NK-92 treated with Interleukin-12 subunit alpha and Interleukin-12 subunit beta, amount 100 ng/mL, for 24 hours (cell line): ENCODE measurements around the gene KIF3A.

Experiments used
- DNase-seq: peaks from one replicate; lab custom pipeline; 2025; lab: John Stamatoyannopoulos, UW

Gene KIF3A

GRCh38 chr5:132770476-132771159 lies 33.3 kb upstream of the KIF3A start:
- DNase-seq = no peak

GRCh38 chr5:132768485-132768868 lies 31.1 kb upstream of the KIF3A start:
- no peak for DNase-seq

DNA sequence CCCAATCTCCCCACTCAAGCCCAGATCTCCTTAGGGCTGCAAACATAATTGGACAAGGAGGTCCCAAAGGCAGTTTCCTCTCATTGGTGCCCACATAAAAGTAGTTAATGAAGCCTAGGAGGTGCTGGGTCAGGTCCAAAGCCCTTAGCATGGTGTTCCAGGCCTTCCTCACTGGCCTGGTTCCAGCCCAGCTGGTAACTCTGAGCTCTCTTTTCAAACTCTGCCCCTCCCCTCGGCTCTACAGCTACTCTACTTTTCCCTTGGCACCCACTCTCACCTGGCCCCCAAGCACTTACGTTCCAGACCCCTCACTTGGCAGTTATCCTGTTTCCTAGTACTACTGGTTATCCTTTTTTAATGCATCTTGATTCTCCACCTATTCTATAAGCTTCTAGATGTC lies 29.8 kb upstream of the KIF3A start:
- DNase-seq = no peak

GRCh38 chr5:132766806-132767055 lies 29.4 kb upstream of the KIF3A start:
- no peak for DNase-seq

DNA sequence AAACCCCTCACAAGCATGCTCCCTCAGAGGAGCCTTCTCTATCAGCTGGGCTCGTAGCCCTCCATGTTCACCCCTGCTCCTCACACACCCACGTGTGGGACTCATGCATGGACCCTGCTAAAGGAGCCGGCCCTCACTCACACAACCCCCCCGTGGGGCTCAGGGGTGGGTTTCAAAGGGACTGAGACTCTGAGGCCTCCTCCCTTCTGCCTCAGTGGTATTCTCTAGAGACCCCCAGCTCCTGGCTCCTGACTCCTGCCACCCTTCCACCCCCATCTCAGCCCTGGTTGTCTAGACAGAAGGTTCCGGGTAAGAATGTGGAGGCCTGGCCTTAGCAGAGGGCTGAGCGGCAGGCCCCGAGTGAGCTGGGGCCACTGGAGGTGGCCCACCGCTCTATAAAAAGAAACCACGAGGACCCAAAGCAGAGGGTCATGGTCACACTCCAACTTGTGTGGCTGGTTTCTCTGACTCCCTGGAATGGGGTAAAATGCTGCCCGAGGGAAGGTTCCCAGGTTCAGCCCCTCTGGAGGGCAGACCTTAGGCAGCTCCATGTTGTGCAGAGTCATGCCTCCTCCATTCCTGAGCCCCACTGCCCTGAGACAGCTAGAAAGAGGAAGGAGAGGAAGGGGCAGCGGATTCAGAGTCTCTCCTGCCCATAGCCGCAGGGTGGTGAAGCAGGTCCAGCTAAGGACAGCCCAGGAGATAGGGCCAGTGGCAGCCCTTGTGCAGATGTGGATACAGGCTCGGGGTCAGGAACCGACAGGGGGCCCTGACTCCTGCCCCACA lies 28.9 kb upstream of the KIF3A start:
- DNase-seq = no peak

DNA sequence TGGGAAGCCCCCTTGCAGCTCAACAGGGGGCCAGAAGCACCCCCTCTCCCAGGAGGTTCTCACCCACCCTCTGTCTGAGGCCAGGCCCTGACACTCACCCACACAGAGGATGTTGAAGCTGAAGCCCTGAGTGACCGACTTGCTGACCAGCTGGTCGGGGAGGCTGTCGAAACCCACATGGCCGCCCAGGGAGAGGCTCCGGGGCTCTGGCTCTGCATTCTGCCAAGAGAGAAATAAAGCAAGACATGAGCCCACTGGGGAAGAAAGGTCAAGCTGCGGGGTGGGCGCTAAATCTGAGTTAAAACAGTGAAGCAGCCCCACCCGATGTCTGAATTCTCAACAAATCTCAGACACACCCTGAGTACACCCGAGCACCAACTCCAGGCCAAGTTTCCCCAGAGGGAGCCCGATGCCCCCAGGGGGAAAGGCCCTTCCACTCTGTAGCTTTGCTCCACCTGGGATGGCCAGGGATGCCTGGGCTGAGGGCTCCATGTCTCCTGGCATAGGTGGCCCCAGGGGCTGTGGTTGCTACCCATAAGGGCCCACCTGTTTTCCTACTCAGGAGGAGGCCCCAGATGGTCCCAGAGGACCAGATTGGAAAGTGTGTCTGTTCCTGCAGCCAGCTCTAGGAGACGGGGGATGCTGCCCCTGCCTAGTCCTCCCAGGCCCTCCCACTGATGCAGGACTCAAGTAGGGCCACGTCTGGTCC lies 28.1 kb upstream of the KIF3A start:
- no peak for DNase-seq

DNA sequence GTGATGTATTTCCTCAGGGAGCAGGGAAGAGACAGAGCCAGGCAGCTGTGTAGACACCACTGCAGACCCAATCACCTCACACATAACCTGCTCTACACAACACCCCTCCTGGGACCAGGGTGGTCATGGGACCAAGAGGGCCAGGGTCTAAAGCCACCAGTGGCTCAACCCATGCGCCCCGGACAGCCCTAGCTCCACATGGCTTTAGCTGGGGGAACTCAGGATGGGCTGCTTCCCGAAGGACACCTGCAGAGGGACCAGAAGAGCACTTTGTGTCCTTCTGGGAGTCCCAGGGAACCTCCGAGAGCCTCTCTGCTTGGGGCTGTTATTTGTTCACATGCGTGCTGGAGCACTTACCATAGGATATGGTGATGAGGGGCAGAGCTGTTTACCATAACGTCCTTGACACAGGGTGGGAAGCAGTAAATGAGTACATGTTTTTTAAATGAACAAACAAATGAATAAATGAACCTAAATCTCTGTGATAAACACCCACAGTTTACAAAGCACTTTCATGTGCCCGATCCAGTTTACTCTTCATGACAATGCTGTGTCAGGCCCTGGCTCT lies 27.4 kb upstream of the KIF3A start:
- no peak for DNase-seq

- DNase-seq = no peak
Observed at GRCh38 chr5:132764051-132764450, 26.7 kb upstream of the KIF3A start.

- no peak for DNase-seq
Observed at GRCh38 chr5:132763181-132764036, 26.1 kb upstream of the KIF3A start.

DNA sequence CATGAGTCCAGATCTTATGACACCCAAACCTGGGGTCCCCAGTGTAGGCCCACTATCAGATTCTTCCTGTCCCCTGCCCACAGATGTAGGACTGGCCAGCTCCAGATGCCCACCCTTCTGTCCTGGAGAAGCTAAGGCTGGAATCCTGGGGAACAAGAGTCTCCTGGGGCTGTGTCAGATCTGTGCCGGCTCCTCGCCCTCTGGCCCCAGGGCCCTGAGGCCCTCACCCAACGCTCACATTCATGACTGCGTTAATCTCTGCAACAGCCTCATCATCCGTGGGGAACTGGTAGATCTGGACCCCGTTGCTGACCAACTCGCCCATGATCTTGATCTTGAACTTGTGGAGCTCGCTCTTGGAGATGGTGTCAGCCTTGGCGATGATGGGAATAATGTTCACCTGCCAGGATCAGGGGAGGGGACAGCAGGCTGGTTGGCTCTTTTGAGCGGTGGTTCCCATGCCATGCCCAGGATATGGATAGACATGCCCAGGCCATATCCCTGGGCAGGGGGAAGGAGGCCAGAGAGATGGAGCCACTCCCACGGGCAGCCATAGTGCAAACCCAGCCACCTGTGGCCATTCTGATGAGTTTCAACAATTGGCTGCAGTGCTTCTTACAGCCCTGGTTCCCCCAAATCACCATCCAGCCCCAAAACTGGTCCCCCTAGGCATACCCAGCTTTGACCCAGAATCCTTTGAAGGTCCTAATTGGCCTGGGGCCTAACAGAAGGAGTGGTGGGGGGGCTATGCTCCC lies 25.1 kb upstream of the KIF3A start:
- DNase-seq = no peak

GRCh38 chr5:132761321-132762240 lies 24.2 kb upstream of the KIF3A start:
- no peak for DNase-seq

DNA sequence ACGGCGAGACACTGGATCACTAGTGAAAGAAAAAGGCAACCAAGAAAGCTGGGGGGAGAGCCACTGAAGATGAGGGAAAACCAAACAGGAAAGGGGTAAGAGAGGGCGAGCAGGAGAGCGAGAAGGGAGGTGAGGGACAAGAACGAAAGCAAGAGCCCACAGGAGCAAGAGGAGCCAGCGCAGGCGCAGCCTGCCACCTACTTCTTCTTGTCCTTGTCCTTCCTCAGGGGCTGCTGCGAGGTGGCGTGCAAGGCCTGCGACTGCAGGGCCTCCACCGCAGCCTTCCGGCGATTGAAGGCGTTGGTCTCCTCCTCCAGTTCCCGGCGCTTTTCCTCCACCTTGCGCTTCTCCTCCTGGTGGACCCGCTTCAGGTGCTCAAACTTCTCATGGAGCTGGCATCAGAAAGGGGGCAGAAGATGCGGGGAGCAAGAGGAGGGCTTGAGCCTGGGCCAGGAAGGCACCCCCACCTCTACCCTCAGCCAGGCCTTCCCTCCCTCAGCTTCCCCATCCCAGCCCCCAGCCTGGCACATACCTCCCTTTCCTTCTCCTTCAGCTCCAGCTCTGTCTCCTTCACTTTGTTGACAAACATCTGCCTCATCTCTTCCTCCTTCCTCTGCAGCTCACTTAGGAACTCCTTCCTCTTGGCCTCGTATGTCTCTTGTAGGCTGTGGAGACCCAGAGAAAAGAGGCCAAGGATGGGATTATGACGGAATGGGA lies 23.4 kb upstream of the KIF3A start:
- no peak for DNase-seq

DNA sequence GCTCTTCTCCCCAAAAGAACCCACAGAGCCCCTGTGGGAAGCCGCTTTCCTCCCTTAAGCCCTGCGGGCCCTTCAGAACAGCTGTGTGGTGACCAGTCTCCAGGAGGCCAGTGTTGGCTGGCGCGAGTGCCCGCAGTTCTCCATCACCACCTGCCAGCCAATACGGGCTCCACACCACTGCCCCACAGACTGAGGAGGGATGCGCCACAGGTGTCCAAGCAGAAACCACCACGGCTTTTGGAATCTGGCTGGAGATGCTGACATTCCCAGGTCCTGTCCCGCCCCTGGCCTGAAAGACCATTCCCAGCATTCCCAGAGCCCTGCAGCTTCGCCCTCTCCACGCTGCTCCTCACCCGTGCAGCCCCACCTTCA lies 22.7 kb upstream of the KIF3A start:
- no peak for DNase-seq

GRCh38 chr5:132759114-132760048 lies 22.0 kb upstream of the KIF3A start:
- DNase-seq = no peak

- no peak for DNase-seq
Observed at GRCh38 chr5:132758451-132758850, 21.1 kb upstream of the KIF3A start.

GRCh38 chr5:132756542-132756941 lies 19.2 kb upstream of the KIF3A start:
- DNase-seq = no peak

DNA sequence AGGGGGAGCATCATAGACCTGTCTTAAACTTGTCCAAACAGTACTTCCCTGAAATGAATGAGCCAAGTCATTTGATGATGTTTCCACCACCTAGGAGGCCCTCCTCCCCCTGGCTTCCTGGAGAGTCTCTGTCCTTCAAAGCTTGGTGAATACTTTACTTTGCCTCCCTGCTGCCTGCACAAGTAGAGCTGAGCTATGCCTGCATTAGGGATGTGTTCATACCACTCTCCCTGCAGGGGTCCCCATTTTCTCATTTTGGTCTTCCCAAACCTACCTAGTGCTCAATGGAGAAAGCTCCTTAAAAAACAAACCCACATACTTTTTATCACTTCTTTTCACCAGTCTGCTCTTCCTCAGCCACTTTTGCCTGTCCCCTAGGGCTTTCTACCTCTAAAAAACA lies 17.6 kb upstream of the KIF3A start:
- no peak for DNase-seq

GRCh38 chr5:132754111-132754510 lies 16.8 kb upstream of the KIF3A start:
- no peak for DNase-seq
